ENCODE measurements around the gene FRY.

The FRY gene

DNA sequence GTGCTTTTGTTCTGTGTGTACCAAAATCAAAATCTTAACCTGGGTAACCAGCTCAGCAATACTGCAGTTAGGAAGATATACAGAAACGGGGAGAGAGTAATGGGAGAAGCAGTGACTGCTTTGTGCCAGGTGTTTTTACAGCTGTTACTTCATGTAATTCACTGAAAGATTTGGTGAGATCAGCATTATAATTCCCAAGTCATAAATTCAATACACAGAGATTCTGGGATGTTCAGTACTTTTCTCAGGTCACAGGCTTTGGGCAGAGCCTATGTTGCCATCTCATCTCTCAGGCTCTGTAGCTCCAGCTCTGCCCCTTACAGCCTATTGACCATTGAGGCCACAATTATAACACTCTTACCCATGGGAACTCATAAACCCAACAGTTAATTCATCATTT is 145.1 kb downstream of the FRY start:
- TF ChIP-seq BACH2 (CRISPR knock-in tag; IDR thresholded peaks at IDR 0.05; ENCODE audit: borderline replicate concordance) (no peak), ISL1 (CRISPR knock-in tag; IDR thresholded peaks at IDR 0.05) (no peak), OSR1 (CRISPR knock-in tag; IDR thresholded peaks at IDR 0.05) (no peak), ZNF8 (CRISPR knock-in tag; IDR thresholded peaks at IDR 0.05) (no peak), TCF4 (CRISPR knock-in tag; IDR thresholded peaks at IDR 0.05; ENCODE audit: borderline replicate concordance) (no peak), CSDC2 (CRISPR knock-in tag; IDR thresholded peaks at IDR 0.05) (no peak), SNAI2 (CRISPR knock-in tag; IDR thresholded peaks at IDR 0.05) (no peak), TOX (CRISPR knock-in tag; IDR thresholded peaks at IDR 0.05; ENCODE audit: borderline replicate concordance) (no peak), ZNF70 (CRISPR knock-in tag; IDR thresholded peaks at IDR 0.05) (no peak), ARNTL (CRISPR knock-in tag; IDR thresholded peaks at IDR 0.05; ENCODE audit: borderline replicate concordance, low read depth) (no peak), RARB (CRISPR knock-in tag; IDR thresholded peaks at IDR 0.05) (no peak), ZC3H10 (CRISPR knock-in tag; IDR thresholded peaks at IDR 0.05) (no peak), GLIS3 (CRISPR knock-in tag; IDR thresholded peaks at IDR 0.05) (no peak), ZNF565 (CRISPR knock-in tag; conservative IDR thresholded peaks at IDR 0.05; ENCODE audit: low read depth) (no peak), ESRRG (CRISPR knock-in tag; IDR thresholded peaks at IDR 0.05) (no peak), ZFP3 (CRISPR knock-in tag; IDR thresholded peaks at IDR 0.05) (no peak)
- TF ChIP-seq, protein P1, sequence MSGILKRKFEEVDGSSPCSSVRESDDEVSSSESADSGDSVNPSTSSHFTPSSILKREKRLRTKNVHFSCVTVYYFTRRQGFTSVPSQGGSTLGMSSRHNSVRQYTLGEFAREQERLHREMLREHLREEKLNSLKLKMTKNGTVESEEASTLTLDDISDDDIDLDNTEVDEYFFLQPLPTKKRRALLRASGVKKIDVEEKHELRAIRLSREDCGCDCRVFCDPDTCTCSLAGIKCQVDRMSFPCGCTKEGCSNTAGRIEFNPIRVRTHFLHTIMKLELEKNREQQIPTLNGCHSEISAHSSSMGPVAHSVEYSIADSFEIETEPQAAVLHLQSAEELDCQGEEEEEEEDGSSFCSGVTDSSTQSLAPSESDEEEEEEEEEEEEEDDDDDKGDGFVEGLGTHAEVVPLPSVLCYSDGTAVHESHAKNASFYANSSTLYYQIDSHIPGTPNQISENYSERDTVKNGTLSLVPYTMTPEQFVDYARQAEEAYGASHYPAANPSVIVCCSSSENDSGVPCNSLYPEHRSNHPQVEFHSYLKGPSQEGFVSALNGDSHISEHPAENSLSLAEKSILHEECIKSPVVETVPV (CRISPR knock-in tag; IDR thresholded peaks at IDR 0.05): no peak
- TF ChIP-seq, protein P2, sequence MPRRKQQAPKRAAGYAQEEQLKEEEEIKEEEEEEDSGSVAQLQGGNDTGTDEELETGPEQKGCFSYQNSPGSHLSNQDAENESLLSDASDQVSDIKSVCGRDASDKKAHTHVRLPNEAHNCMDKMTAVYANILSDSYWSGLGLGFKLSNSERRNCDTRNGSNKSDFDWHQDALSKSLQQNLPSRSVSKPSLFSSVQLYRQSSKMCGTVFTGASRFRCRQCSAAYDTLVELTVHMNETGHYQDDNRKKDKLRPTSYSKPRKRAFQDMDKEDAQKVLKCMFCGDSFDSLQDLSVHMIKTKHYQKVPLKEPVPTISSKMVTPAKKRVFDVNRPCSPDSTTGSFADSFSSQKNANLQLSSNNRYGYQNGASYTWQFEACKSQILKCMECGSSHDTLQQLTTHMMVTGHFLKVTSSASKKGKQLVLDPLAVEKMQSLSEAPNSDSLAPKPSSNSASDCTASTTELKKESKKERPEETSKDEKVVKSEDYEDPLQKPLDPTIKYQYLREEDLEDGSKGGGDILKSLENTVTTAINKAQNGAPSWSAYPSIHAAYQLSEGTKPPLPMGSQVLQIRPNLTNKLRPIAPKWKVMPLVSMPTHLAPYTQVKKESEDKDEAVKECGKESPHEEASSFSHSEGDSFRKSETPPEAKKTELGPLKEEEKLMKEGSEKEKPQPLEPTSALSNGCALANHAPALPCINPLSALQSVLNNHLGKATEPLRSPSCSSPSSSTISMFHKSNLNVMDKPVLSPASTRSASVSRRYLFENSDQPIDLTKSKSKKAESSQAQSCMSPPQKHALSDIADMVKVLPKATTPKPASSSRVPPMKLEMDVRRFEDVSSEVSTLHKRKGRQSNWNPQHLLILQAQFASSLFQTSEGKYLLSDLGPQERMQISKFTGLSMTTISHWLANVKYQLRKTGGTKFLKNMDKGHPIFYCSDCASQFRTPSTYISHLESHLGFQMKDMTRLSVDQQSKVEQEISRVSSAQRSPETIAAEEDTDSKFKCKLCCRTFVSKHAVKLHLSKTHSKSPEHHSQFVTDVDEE (CRISPR knock-in tag; IDR thresholded peaks at IDR 0.05): no peak
- ATAC-seq: no peak

GRCh38 chr13:32178763-32179162 is 147.2 kb downstream of the FRY start:
- ATAC-seq: no peak
- TF ChIP-seq, protein P3, sequence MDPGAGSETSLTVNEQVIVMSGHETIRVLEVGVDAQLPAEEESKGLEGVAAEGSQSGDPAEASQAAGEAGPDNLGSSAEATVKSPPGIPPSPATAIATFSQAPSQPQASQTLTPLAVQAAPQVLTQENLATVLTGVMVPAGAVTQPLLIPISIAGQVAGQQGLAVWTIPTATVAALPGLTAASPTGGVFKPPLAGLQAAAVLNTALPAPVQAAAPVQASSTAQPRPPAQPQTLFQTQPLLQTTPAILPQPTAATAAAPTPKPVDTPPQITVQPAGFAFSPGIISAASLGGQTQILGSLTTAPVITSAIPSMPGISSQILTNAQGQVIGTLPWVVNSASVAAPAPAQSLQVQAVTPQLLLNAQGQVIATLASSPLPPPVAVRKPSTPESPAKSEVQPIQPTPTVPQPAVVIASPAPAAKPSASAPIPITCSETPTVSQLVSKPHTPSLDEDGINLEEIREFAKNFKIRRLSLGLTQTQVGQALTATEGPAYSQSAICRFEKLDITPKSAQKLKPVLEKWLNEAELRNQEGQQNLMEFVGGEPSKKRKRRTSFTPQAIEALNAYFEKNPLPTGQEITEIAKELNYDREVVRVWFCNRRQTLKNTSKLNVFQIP (CRISPR knock-in tag; IDR thresholded peaks at IDR 0.05; ENCODE audit: borderline replicate concordance, low read depth): no peak
- TF ChIP-seq ZNF70 (CRISPR knock-in tag; IDR thresholded peaks at IDR 0.05): no peak
- TF ChIP-seq, protein P1 (CRISPR knock-in tag; IDR thresholded peaks at IDR 0.05): no peak
- TF ChIP-seq, protein P4, sequence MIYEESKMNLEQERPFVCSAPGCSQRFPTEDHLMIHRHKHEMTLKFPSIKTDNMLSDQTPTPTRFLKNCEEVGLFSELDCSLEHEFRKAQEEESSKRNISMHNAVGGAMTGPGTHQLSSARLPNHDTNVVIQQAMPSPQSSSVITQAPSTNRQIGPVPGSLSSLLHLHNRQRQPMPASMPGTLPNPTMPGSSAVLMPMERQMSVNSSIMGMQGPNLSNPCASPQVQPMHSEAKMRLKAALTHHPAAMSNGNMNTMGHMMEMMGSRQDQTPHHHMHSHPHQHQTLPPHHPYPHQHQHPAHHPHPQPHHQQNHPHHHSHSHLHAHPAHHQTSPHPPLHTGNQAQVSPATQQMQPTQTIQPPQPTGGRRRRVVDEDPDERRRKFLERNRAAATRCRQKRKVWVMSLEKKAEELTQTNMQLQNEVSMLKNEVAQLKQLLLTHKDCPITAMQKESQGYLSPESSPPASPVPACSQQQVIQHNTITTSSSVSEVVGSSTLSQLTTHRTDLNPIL (CRISPR knock-in tag; IDR thresholded peaks at IDR 0.05; ENCODE audit: low read depth): no peak
- TF ChIP-seq ZNF565 (CRISPR knock-in tag; conservative IDR thresholded peaks at IDR 0.05; ENCODE audit: low read depth): no peak
- no peak for TF ChIP-seq RARB (CRISPR knock-in tag; IDR thresholded peaks at IDR 0.05)
- no peak for TF ChIP-seq ESRRG (CRISPR knock-in tag; IDR thresholded peaks at IDR 0.05)
- TF ChIP-seq, protein P5, sequence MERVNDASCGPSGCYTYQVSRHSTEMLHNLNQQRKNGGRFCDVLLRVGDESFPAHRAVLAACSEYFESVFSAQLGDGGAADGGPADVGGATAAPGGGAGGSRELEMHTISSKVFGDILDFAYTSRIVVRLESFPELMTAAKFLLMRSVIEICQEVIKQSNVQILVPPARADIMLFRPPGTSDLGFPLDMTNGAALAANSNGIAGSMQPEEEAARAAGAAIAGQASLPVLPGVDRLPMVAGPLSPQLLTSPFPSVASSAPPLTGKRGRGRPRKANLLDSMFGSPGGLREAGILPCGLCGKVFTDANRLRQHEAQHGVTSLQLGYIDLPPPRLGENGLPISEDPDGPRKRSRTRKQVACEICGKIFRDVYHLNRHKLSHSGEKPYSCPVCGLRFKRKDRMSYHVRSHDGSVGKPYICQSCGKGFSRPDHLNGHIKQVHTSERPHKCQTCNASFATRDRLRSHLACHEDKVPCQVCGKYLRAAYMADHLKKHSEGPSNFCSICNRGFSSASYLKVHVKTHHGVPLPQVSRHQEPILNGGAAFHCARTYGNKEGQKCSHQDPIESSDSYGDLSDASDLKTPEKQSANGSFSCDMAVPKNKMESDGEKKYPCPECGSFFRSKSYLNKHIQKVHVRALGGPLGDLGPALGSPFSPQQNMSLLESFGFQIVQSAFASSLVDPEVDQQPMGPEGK (CRISPR knock-in tag; IDR thresholded peaks at IDR 0.05; ENCODE audit: borderline replicate concordance): no peak
- TF ChIP-seq OSR1 (CRISPR knock-in tag; IDR thresholded peaks at IDR 0.05): no peak
- no peak for TF ChIP-seq SNAI2 (CRISPR knock-in tag; IDR thresholded peaks at IDR 0.05)
- TF ChIP-seq ZFP30 (CRISPR knock-in tag; IDR thresholded peaks at IDR 0.05): no peak
- TF ChIP-seq TCF4 (CRISPR knock-in tag; IDR thresholded peaks at IDR 0.05; ENCODE audit: borderline replicate concordance): no peak
- TF ChIP-seq ZC3H10 (CRISPR knock-in tag; IDR thresholded peaks at IDR 0.05): no peak
- TF ChIP-seq PPARA (CRISPR knock-in tag; IDR thresholded peaks at IDR 0.05; ENCODE audit: borderline replicate concordance): no peak
- TF ChIP-seq GLIS3 (CRISPR knock-in tag; IDR thresholded peaks at IDR 0.05): no peak
- TF ChIP-seq TOX (CRISPR knock-in tag; IDR thresholded peaks at IDR 0.05; ENCODE audit: borderline replicate concordance): no peak
- TF ChIP-seq, protein P2 (CRISPR knock-in tag; IDR thresholded peaks at IDR 0.05): no peak

Data from SK-N-SH treated with all-trans-retinoic acid at 6 μM for 48 hours (cell line).